Right lobe of liver (tissue), 6 donors: ENCODE data around the gene ENPP6. TPM values are rescaled to one million over a fixed set of nuclear protein-coding genes. Genes with fewer than 3 reads are reported as not detected.
A peak's percentile ranks its signal among the peaks of the same experiment; 100 is the strongest.

Source experiments
- ATAC-seq, 4 donors: fragments of 200-7000 bp; cut with Tn5 transposase; one replicate each; pipeline ENCODE4 v1.9.1; 2020; ENCODE audit warnings: mild to moderate bottlenecking in 4 of 4, moderate library complexity in 4 of 4
- DNase-seq, 3 donors: peaks; one replicate each; pipeline ENCODE4 v3.0.0-alpha.2; 2020
- H3K27ac ChIP-seq, 3 donors: fragments of 200-600 bp; one replicate each; pipeline ENCODE4 v1.8.0; 2022
- H3K27me3 ChIP-seq, 2 donors: fragments of 200-600 bp; one replicate each; pipeline ENCODE4 v1.8.0; 2022
- H3K36me3 ChIP-seq, 4 donors: fragments of 200-600 bp; sonication (generic) in 1 of 4; one replicate each; pipeline versions ENCODE4 v1.5.1 to v1.8.0; 2017 to 2022; ENCODE audit warnings: control low read depth in 1 of 4
- H3K4me1 ChIP-seq, 4 donors: fragments of 200-600 bp; sonication (generic) in 1 of 4; one replicate each; pipeline versions ENCODE4 v1.5.1 to v1.8.0; 2017 to 2022; ENCODE audit warnings: control low read depth in 1 of 4
- H3K4me3 ChIP-seq, 3 donors: fragments of 200-600 bp; one replicate each; pipeline ENCODE4 v1.8.0; 2022
- H3K9me3 ChIP-seq, 4 donors: fragments of 200-600 bp; sonication (generic) in 1 of 4; one replicate each; pipeline versions ENCODE4 v1.5.1 to v1.8.0; 2017 to 2022; ENCODE audit warnings: control low read depth in 1 of 4
- POLR2A ChIP-seq: fragments of 450-650 bp; IDR thresholded peaks from one replicate; pipeline ENCODE4 v1.6.1; 2017; ENCODE audit warnings: antibody characterized with exemption, mild to moderate bottlenecking
- WGBS: methylation state at CpG from one replicate; pipeline ENCODE4 v1.1.6; 2018; ENCODE audit warnings: low coverage, low lambda C conversion rate; ENCODE audit not compliant: insufficient coverage; ENCODE audit errors: missing lambda C conversion rate; 5-methylcytosine and 5-hydroxymethylcytosine counted together
- intact Hi-C, 2 donors: fragments of 100-400 bp; cut with DNase I; formaldehyde crosslinking; loops; one replicate each; pipeline versions ENCODE4 v1.11.2 to v1.14.1; 2022
- total RNA-seq, 6 experiments: library from RNA; depleted of rRNA in 2 of 6; stranded (reverse); fragments of >200 nt in 2 of 6; fragmentation: NEBNext Ultra II Directional in 3 of 6; extraction: Animal tissue kit (Norgen Biotek cat#: 25700) in 3 of 6; gene quantifications; one replicate each; pipeline versions ENCODE4 v1.1.0 to v1.2.4, GENCODE V29; 2016 to 2023
- TF ChIP-seq, protein P1 (sequence below), 4 donors: fragments of 200-600 bp in 3 of 4; fragments of 450-650 bp in 1 of 4; IDR thresholded peaks; one replicate each; pipeline versions ENCODE4 v1.5.1 to v1.8.0; 2016 to 2022; ENCODE audit warnings: antibody characterized with exemption in 4 of 4, mild to moderate bottlenecking in 2 of 4
- donor health status: DM: no; HTN: yes; CAD: no.
- donor health status: DM: no; HTN: no; CAD: no.
- donor health status: DM: no; HTN: no; CAD: no.
- donor health status: DM: no; HTN: yes; CAD: no.
- donor health status: DM: no; HTN: yes; CAD: no.

Gene ENPP6
- total RNA-seq, 6 experiments from 2014 or later, result 0.06 to 0.42 TPM; not detected in 4

- ATAC-seq (no peak), DNase-seq (no peak)
- Histone ChIP-seq H3K4me1 (no peaks in the 10 kb centered on the region), H3K27me3 (no peaks in the 10 kb centered on the region), H3K9me3 (peaks cover 0 to 5% (median 2%) of the 10 kb centered on the region in 4 donors), H3K4me3 (no peak overlapping the region), H3K27ac (no peak overlapping the region), H3K36me3 (no peaks in the 10 kb centered on the region)
- intact Hi-C loops, result no loop called here
- 79% methylated on average over 10 of the region's 10 CpGs for WGBS
- TF ChIP-seq, protein P1, sequence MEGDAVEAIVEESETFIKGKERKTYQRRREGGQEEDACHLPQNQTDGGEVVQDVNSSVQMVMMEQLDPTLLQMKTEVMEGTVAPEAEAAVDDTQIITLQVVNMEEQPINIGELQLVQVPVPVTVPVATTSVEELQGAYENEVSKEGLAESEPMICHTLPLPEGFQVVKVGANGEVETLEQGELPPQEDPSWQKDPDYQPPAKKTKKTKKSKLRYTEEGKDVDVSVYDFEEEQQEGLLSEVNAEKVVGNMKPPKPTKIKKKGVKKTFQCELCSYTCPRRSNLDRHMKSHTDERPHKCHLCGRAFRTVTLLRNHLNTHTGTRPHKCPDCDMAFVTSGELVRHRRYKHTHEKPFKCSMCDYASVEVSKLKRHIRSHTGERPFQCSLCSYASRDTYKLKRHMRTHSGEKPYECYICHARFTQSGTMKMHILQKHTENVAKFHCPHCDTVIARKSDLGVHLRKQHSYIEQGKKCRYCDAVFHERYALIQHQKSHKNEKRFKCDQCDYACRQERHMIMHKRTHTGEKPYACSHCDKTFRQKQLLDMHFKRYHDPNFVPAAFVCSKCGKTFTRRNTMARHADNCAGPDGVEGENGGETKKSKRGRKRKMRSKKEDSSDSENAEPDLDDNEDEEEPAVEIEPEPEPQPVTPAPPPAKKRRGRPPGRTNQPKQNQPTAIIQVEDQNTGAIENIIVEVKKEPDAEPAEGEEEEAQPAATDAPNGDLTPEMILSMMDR (IDR thresholded peaks at IDR 0.05), result no peak
- TF ChIP-seq POLR2A, result no peak
Observed at GRCh38 chr4:184041156-184041555, 176.5 kb downstream of the ENPP6 start.

DNA sequence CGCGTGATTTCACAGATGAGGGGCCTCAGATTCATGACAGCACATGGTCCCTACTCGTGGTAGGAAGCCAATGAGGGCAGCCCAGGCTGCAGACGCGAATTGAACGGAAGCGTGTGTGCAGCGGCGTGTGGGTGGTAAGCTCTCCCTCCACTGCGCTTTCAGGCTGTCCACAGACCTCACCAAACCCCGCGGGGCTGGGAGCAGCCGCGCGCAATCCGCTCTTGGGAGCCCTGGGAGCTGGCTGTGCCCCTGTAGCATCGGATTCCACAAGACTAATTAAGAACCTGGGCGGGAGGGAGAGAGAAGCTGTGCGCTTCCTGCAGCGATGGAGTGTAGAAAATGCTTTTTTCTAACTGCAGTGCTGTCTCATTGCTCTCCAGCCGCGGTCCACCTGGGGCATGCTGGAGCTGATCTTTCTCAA is 177.7 kb downstream of the ENPP6 start:
- Histone ChIP-seq H3K27ac (no peak overlapping the region), H3K27me3 (no peaks in the 10 kb centered on the region), H3K4me3 (peak overlapping the region in 2 of 3 donors; percentile 20 to 28), H3K4me1 (no peaks in the 10 kb centered on the region), H3K9me3 (no peaks in the 10 kb centered on the region), H3K36me3 (no peaks in the 10 kb centered on the region)
- 12% methylated on average over 21 of the region's 22 CpGs for WGBS
- TF ChIP-seq POLR2A, result no peak
- TF ChIP-seq, protein P1 (IDR thresholded peaks at IDR 0.05), result no peak
- DNase-seq (no peak), ATAC-seq (peak; percentile 61 to 80 (median 71))
- intact Hi-C loops, result no loop called here
